GM13977 (cell line): Measurements from ENCODE around the gene MIEN1.

ENCODE experiments used
- DNase-seq: peaks from one replicate; pipeline ENCODE4 v3.0.0; 2012; ENCODE audit warnings: low spot score
- CTCF ChIP-seq: IDR thresholded peaks from 2 replicates; pipeline ENCODE4 v1.5.1; 2012; ENCODE audit warnings: mild to moderate bottlenecking, control low read depth; ENCODE audit not compliant: insufficient read depth; ENCODE audit errors: extremely low read depth, missing control alignments
- in situ Hi-C: fragments of 300-500 bp; cut with MboI; formaldehyde crosslinking; loops from one replicate; pipeline ENCODE4 v1.12.0; 2022; ENCODE audit warnings: low sequenced_read_pairs, low pct_unique_long_range_greater_than_20kb, mixed read lengths, inconsistent platforms; ENCODE audit not compliant: unreplicated experiment

Gene MIEN1

DNA sequence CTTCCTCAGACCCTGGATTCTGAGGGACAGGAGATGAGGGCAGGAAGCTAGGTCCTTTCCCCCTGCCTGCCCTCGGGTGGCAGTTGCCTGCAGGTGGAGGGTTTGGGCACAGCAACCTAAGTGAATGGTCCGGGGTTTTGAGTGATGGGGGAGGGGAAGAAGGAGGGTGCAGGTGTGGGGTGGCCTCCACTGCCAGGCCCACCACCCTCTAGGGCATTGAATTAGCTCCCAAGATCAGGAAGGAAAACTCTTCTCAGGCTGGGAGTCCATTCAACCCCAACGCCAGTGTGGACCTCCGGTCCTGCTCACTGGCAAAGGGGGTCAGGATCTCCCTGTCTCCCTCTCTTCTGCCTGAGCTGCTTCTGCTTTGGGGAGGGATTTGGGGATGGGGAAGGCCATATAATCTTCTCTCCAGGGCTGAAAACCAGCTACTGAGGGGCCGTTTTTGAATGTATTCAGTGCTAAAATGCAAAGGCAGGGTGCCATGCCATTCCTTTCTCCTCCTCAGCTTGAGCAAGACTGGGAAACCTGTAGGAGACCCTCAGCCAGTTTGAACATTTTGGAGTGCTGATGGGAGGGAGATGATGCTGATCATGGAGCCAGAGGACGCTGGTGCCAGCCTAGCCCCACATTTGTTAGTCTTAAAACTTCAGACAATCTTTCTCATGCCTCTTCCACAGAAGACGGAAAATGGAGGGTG, 26.2 kb upstream of the MIEN1 start:
- TF ChIP-seq CTCF = no peak
- in situ Hi-C loops = loop anchor here (10.0 kb wide), 1 partner anchor 132 kb away; the partner anchor contains the start of gene PPP1R1B
- no peak for DNase-seq

GRCh38 chr17:39755554-39756379, 25.4 kb upstream of the MIEN1 start:
- TF ChIP-seq CTCF = no peak
- in situ Hi-C loops = loop anchor here (10.0 kb wide), 1 partner anchor 131 kb away; the partner anchor contains the start of gene PPP1R1B
- DNase-seq = peak; percentile 84

DNA sequence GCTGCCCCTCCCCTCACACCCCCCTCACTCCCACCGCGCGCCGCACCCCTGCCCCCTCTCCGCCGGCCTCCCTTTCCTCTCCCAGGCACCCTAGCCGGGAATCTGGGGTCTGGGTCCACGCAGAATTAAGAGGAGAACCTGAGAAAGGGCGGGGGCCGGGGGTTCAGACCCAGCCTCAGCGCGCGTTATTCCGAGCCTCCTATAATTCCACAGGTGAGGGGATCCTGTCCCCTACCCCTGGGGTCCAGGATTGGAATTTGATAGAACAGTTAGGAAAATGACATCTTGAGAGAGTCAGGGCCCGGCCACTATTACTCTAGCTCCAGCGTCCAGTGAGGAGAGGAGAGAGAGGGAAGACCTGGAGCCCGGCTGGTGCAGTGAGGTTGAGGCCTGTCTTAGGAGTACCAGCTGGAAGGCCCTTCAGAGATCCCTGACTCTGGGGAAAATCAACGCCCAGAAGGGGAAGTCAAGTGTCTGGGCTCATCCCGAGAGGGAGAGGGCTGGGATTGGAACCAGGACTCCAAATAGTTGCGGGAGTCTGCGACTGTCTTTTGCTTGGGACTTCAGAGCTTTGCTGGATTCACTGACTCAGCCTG, 24.7 kb upstream of the MIEN1 start:
- no peak for TF ChIP-seq CTCF
- in situ Hi-C loops = loop anchor here (10.0 kb wide), 1 partner anchor 130 kb away; the partner anchor contains the start of gene PPP1R1B
- peak; percentile 34 for DNase-seq

- in situ Hi-C loops = loop anchor here (10.0 kb wide), 1 partner anchor 130 kb away; the partner anchor contains the start of gene PPP1R1B
- peak; percentile 97 for DNase-seq
- peak; percentile 95 for TF ChIP-seq CTCF
These were observed 24.0 kb upstream of the MIEN1 start for GRCh38 chr17:39754161-39754957.

DNA sequence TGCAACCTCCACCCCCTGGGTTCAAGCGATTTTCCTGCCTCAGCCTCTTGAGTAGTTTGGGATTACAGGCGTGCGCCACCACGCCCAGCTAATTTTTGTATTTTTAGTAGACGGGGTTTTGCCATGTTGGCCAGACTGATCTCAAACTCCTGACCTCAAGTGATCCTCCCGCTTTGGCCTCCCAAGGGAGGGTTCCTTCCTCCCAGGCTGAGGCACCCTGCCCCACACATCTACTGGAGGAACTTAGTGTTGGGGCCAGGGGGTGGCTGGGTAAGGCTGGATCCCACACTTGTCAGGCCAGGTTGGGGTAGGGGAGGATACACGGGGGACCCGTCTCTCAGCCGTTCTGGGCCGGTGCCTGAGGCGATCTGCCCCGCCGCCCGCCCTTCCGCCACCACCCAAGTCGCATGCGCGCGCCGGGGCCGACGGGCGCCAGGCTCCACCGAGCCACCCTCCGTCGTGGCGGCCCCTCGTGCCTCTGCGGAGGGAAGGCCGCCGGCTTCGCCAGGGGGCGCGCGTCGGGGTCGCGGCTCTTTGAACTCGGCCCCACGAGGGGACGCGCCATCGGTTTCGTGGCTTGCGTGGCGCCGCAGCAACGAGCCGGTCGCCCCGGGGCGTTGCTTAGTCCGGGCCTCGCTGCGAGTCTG, 23.3 kb upstream of the MIEN1 start:
- peak; percentile 51 for TF ChIP-seq CTCF
- in situ Hi-C loops = loop anchor here (10.0 kb wide), 1 partner anchor 129 kb away; the partner anchor contains the start of gene PPP1R1B
- peak; percentile 84 for DNase-seq
